Pancreas (tissue), 10 donors: ENCODE results near the gene SEL1L2. TPM values are rescaled to one million over a fixed set of nuclear protein-coding genes. Genes with fewer than 3 reads are reported as not detected.
"Not testable (repeated sequence)": the region's sequence is repeated elsewhere in the genome, so short reads cannot be mapped to it uniquely, and the experiment has no call there.

Experiments used
- ATAC-seq, 4 donors: fragments of 200-7000 bp; cut with Tn5 transposase; one replicate each; pipeline versions ENCODE4 v1.8.0 to v1.9.1; 2020; ENCODE audit warnings: mild to moderate bottlenecking in 4 of 4, moderate library complexity in 4 of 4
- DNase-seq, 6 donors: peaks; one replicate each; pipeline ENCODE4 v3.0.0-alpha.2; 2020
- FAIRE-seq: peaks from 2 replicates; lab custom pipeline; 2012; peaks lifted over from hg19 to GRCh38; lab: Jason Lieb, UNC
- H3K27ac ChIP-seq, 4 donors: fragments of 200-600 bp; sonication (generic); 1 replicate in 3 of 4; 2 replicates in 1 of 4; pipeline versions ENCODE4 v1.5.0 to v1.8.0; 2020
- H3K27me3 ChIP-seq, 4 donors: fragments of 200-600 bp; one replicate each; pipeline ENCODE4 v1.8.0; 2021
- H3K36me3 ChIP-seq, 3 donors: fragments of 200-600 bp; sonication (generic) in 1 of 3; one replicate each; pipeline versions ENCODE4 v1.5.0 to v1.8.0; 2020 to 2021
- H3K4me1 ChIP-seq, 3 donors: fragments of 200-600 bp; one replicate each; pipeline ENCODE4 v1.8.0; 2021
- H3K4me3 ChIP-seq, 4 donors: fragments of 200-600 bp; sonication (generic) in 2 of 4; one replicate each; pipeline versions ENCODE4 v1.5.0 to v1.8.0; 2020 to 2021
- H3K9me3 ChIP-seq, 4 donors: fragments of 200-600 bp; one replicate each; pipeline ENCODE4 v1.8.0; 2021
- WGBS, 2 donors: extraction: QIAGEN DNeasy Blood & Tissue Kit; methylation state at CpG; one replicate each; pipeline ENCODE4 v1.1.7; 2013; 5-methylcytosine and 5-hydroxymethylcytosine counted together
- intact Hi-C, 3 donors: fragments of 100-400 bp; cut with DNase I; formaldehyde crosslinking; loops; one replicate each; pipeline versions ENCODE4 v1.11.1 to v1.14.2; 2022
- polyA plus RNA-seq, 2 donors: library from polyadenylated mRNA; stranded (reverse); fragments of 200-250 nt; gene quantifications; one replicate each; pipeline ENCODE4 v1.2.3, GENCODE V29; 2013
- total RNA-seq, 6 donors: library from RNA; stranded (reverse); fragmentation: NEBNext Ultra II Directional in 4 of 6; extraction: Animal tissue kit (Norgen Biotek cat#: 25700) in 4 of 6; gene quantifications; one replicate each; pipeline versions ENCODE4 v1.2.1 to v1.2.4, GENCODE V29; 2021 to 2023
- TF ChIP-seq, protein P1 (sequence below), 4 donors: fragments of 200-600 bp; sonication (generic) in 3 of 4; IDR thresholded peaks; one replicate each; pipeline versions ENCODE4 v1.5.0 to v1.8.0; 2021; ENCODE audit warnings: antibody characterized with exemption in 4 of 4
- donor health status: healthy with polysubstance abuse.
- donor health status: DM: no; HTN: no; CAD: no; lungs with moderate emphysema.
- donor health status: DM: no; HTN: no; CAD: no.
- donor health status: control.
- donor health status: control.
- donor health status: Bipolar disorder and iron deficiency.
- donor health status: DM: yes; HTN: yes; CAD: no.
- donor health status: DM: no; HTN: no; CAD: no.
- donor health status: DM: no; HTN: no; CAD: no.
- donor health status: DM: yes; HTN: yes; CAD: no.

Gene SEL1L2
- total and polyA plus RNA-seq, 8 donors, result 0.46 TPM; not detected in 7

DNA sequence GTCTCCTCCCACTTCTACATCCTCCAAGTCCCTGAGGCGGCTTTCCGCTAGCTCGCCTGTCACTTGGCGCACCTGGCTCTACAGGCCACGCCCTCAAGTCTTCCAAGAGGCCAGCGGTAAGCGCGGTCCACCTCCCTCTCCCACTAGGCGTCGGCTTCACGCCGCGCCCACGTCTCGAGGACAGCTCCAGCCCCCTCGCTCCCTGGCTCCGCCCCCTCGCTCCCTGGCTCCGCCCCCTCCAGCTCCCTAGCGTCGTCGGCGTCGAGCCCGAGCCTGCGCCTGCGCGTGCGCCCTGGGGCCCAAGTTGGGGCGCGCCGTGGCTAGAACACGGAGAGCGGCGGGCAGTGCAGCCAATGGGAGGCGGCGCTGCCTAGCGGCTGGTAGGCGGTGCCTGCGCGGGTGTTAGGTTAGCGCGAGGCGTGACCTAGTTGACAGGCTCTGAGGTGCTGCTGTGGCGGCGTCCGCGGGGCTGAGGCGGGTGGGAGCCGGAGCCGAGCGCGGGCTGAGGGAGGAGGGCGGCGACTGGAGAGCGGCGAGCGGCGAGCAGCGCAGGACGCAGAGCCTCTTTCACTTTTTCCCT, 4.8 kb upstream of the SEL1L2 start, which contains the start of gene MACROD2:
Gene MACROD2, plus strand, starts transcription at position 431 of the 580 bp plus-strand sequence.
- intact Hi-C loops, result no loop called here
- Histone ChIP-seq H3K9me3 (no peaks in the 10 kb centered on the region), H3K27me3 (no peaks in the 10 kb centered on the region), H3K36me3 (no peaks in the 10 kb centered on the region), H3K27ac (peak within 1 kb of the TSS; percentile 58 to 89 (median 80)), H3K4me3 (peak within 1 kb of the TSS; percentile 69 to 83 (median 78)), H3K4me1 (peaks cover 0 to 4% (median 0%) of the 10 kb centered on the region in 3 donors)
- DNase-seq (peak; percentile 95 to 100 (median 99)), FAIRE-seq (no peak), ATAC-seq (peak; percentile 93 to 98 (median 96))
- TF ChIP-seq, protein P1, sequence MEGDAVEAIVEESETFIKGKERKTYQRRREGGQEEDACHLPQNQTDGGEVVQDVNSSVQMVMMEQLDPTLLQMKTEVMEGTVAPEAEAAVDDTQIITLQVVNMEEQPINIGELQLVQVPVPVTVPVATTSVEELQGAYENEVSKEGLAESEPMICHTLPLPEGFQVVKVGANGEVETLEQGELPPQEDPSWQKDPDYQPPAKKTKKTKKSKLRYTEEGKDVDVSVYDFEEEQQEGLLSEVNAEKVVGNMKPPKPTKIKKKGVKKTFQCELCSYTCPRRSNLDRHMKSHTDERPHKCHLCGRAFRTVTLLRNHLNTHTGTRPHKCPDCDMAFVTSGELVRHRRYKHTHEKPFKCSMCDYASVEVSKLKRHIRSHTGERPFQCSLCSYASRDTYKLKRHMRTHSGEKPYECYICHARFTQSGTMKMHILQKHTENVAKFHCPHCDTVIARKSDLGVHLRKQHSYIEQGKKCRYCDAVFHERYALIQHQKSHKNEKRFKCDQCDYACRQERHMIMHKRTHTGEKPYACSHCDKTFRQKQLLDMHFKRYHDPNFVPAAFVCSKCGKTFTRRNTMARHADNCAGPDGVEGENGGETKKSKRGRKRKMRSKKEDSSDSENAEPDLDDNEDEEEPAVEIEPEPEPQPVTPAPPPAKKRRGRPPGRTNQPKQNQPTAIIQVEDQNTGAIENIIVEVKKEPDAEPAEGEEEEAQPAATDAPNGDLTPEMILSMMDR (IDR thresholded peaks at IDR 0.05), result no peak
- WGBS, 2 donors, result 0 to 2% methylated on average over 51 to 61 of the region's 61 CpGs

DNA sequence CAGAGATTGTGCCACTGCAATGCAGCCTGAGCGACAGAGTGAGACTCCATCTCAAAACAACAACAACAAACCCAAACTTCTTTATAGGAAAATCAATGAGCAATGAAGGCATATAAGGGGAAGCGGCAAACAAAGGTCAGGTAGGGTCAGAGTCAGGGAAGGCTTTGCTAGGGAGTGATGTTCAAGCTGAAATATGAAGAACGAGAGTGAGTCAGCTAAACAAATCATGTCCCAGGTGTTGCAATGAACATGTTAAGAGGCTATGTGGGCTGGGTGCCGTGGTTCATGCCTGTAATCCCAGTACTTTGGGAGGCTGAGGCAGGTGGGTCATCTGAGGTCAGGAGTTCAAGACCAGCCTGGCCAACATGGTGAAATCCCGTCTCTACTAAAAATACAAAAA, 1.5 kb upstream of the SEL1L2 start:
- H3K4me3 ChIP-seq, H3K9me3 ChIP-seq, H3K27me3 ChIP-seq, H3K27ac ChIP-seq, ATAC-seq, H3K36me3 ChIP-seq, FAIRE-seq, intact Hi-C loops, DNase-seq, H3K4me1 ChIP-seq: not testable (repeated sequence)
- WGBS, 2 donors, result 83 to 87% methylated on average over 5 of the region's 5 CpGs

DNA sequence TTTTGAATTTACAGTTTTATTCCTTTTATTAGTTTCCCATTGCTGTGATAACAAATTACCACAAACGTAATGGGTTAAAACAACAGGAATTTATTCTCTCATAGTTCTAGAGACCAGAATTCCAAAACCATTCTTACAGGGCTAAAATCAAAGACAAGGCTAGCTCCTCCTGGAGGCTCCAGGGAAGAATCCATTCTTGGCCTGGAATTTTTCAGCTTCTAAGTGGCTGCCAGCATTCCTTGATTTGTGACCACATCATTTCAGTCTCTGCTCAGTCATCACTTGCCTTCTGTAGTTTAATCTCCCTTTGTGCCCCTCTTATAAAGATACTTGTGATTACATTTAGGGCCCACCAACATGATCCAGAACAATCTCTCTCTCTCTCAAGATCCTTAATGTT, 897 bp upstream of the SEL1L2 start:
- no peak for DNase-seq
- TF ChIP-seq, protein P1 (IDR thresholded peaks at IDR 0.05), result no peak
- H3K27ac ChIP-seq, result no peak overlapping the region
- no peaks in the 10 kb centered on the region for H3K36me3 ChIP-seq
- H3K9me3 ChIP-seq, result no peaks in the 10 kb centered on the region
- H3K27me3 ChIP-seq, result no peaks in the 10 kb centered on the region
- no peak for ATAC-seq
- WGBS, 2 donors, result 65 to 71% methylated on average over 1 of the region's 1 CpG
- H3K4me3 ChIP-seq, result no peak overlapping the region
- no peaks in the 10 kb centered on the region for H3K4me1 ChIP-seq
- FAIRE-seq, result no peak
- intact Hi-C loops, result no loop called here

DNA sequence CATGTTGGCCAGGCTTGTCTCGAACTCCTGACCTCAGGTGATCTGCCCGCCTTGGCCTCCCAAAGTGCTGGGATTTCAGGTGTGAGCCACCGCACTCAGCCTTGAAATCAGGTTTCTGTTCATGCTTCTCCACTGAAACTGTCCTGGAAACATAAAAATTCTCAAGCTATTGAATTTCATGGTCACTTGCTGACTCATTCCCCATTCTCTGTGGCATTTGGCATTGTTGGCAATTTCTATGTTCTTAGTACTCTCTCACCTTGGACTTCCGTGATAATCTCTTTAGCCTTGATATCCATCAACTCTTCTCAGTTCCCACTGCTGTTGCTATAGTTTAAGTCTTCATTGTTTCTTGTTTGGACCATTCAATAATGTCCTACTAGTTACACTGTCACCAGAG, 6.2 kb downstream of the SEL1L2 start:
- no peak overlapping the region for H3K4me3 ChIP-seq
- no peaks in the 10 kb centered on the region for H3K9me3 ChIP-seq
- no peaks in the 10 kb centered on the region for H3K36me3 ChIP-seq
- TF ChIP-seq, protein P1 (IDR thresholded peaks at IDR 0.05), result no peak
- no peaks in the 10 kb centered on the region for H3K27me3 ChIP-seq
- DNase-seq (no peak), ATAC-seq (no peak), FAIRE-seq (no peak)
- WGBS, 2 donors, result 63 to 65% methylated on average over 4 of the region's 4 CpGs
- H3K4me1 ChIP-seq, result no peaks in the 10 kb centered on the region
- intact Hi-C loops, result no loop called here
- H3K27ac ChIP-seq, result no peak overlapping the region

DNA sequence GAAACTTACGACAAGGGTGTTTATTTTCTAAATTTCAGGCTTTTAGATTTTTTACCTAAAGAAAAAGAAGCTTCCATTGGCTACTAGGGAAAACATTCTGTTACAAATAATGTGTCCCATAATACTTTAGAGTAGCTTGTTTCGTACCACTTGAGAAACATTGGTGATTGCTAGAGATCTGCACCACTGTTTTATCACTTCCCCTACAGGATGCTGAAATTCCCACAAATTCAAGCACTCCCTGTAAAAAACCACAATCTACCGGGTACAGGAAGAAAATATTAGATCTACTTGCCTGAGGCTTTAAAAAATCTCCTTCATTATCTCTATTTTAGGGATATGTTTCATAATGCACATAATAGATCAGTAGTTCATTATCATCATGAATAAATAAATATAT, 29.9 kb downstream of the SEL1L2 start:
- H3K4me3 ChIP-seq, result no peak overlapping the region
- WGBS, 2 donors, result 70 to 71% methylated on average over 3 of the region's 3 CpGs
- H3K27me3 ChIP-seq, result no peaks in the 10 kb centered on the region
- H3K36me3 ChIP-seq, result no peaks in the 10 kb centered on the region
- H3K9me3 ChIP-seq, result no peaks in the 10 kb centered on the region
- FAIRE-seq (no peak), DNase-seq (no peak), ATAC-seq (no peak)
- intact Hi-C loops, result no loop called here
- no peaks in the 10 kb centered on the region for H3K4me1 ChIP-seq
- H3K27ac ChIP-seq, result no peak overlapping the region
- TF ChIP-seq, protein P1 (IDR thresholded peaks at IDR 0.05), result no peak
